ENCODE data around the gene CALD1. TPM values are rescaled to one million over a fixed set of nuclear protein-coding genes. Genes with fewer than 3 reads are reported as not detected.

The CALD1 gene
- total RNA-seq, 1 experiment from 2014 or later: 107 TPM

DNA sequence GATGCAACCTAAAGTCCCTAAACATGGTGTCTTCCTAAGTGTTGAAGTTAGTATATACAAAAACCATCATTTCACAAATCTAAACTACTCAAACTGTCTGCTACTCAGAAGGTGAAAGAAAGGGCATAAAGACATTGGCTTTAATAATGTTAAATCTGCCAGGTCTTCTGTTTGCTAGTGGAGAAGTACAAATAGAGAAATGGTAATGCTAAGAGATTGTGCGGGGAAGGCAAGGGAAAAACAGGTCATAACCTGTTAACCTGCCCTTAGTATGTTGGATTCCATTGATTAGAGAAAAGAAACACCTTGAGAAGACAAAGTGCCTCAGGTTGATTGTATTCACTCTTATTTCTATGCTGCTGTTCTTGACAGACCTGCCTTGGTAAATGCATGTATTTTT, 80.3 kb downstream of the CALD1 start:
- Histone ChIP-seq H3K9me3 (ENCODE audit: control insufficient read depth, low read depth, low read length) (no peaks in the 10 kb centered on the region), H2BK20ac (ENCODE audit: low read depth, low read length, poor library complexity, severe bottlenecking) (no peak overlapping the region), H3K23ac (ENCODE audit: insufficient read length, low read depth, low read length) (no peak overlapping the region), H3K4me2 (ENCODE audit: insufficient read depth, insufficient read length, low read length) (no peak overlapping the region), H2BK15ac (ENCODE audit: low read depth, low read length) (no peak overlapping the region), H2AK5ac (ENCODE audit: insufficient read length, low read length) (no peak overlapping the region), H3K4me1 (ENCODE audit: insufficient read depth, low read length) (peaks cover 8% of the 10 kb centered on the region), H4K5ac (ENCODE audit: insufficient read length, low read depth, low read length) (no peak overlapping the region), H3K4ac (ENCODE audit: low read depth, low read length) (no peak overlapping the region), H3K18ac (ENCODE audit: insufficient read length, low read depth, low read length) (no peak overlapping the region), H3T11ph (ENCODE audit: low read length) (no peak overlapping the region), H3K27ac (ENCODE audit: insufficient read length, low read depth, low read length) (no peak overlapping the region), H3K79me2 (ENCODE audit: insufficient read depth, low read length) (peaks cover 6% of the 10 kb centered on the region; the same call in 1 of the 2 replicates), H3K27me3 (ENCODE audit: insufficient read depth, low read length) (no peaks in the 10 kb centered on the region), H2BK12ac (ENCODE audit: insufficient read length, low read depth, low read length) (no peak overlapping the region), H4K20me1 (ENCODE audit: control insufficient read depth, insufficient read depth, insufficient read length) (no peaks in the 10 kb centered on the region), H2BK5ac (ENCODE audit: insufficient read length, low read length) (no peak overlapping the region), H3K9ac (ENCODE audit: extremely low read depth, insufficient read length, low read length) (no peak overlapping the region), H4K91ac (ENCODE audit: insufficient read length, low read depth, low read length) (no peak overlapping the region), H3K56ac (ENCODE audit: insufficient read length, low read depth, low read length) (no peak overlapping the region), H2BK120ac (ENCODE audit: low read depth, low read length, poor library complexity, severe bottlenecking) (no peak overlapping the region), H2AFZ (ENCODE audit: low read length) (no peak overlapping the region), H3K23me2 (ENCODE audit: insufficient read length, low read depth, low read length, poor library complexity, severe bottlenecking) (no peaks in the 10 kb centered on the region), H4K8ac (replicated peaks; ENCODE audit: insufficient read length, low read depth, low read length) (no peak overlapping the region), H3K14ac (ENCODE audit: insufficient read depth, low read length) (no peak overlapping the region), H3K79me1 (ENCODE audit: insufficient read depth, low read depth, low read length, poor library complexity, severe bottlenecking) (no peaks in the 10 kb centered on the region)
- H3K27ac Mint-ChIP-seq: no peak overlapping the region
- no peak for TF ChIP-seq CTCF (conservative IDR thresholded peaks at IDR 0.05)
- peaks cover 23 to 26% of the 10 kb centered on the region in 2 experiments for H3K4me1 Mint-ChIP-seq
- no CpG with 5 or more reads among the region's 1 CpG for WGBS (ENCODE audit: extremely low coverage, insufficient read length, low lambda C conversion rate)
- H3K4me3 Mint-ChIP-seq: no peak overlapping the region
- H3K27me3 Mint-ChIP-seq (ENCODE audit: low read depth): no peaks in the 10 kb centered on the region
- DNase-seq: no peak
- no peaks in the 10 kb centered on the region for H3K36me3 Mint-ChIP-seq (ENCODE audit: insufficient read depth in 1 of 3, low read depth in 3 of 3)
- H3K9me3 Mint-ChIP-seq: no peaks in the 10 kb centered on the region

Data from H9 (cell line).